GM19239 (cell line): ENCODE data around the gene TNFAIP2.
A peak's percentile ranks its signal among the peaks of the same experiment; 100 is the strongest.
"Not testable (repeated sequence)": the region's sequence is repeated elsewhere in the genome, so short reads cannot be mapped to it uniquely, and the experiment has no call there.

Source experiments
- DNase-seq: peaks from one replicate; pipeline ENCODE4 v3.0.0; 2011; ENCODE audit warnings: low spot score; ENCODE audit not compliant: insufficient read length
- FAIRE-seq: peaks from 2 replicates; lab custom pipeline; 2011; peaks lifted over from hg19 to GRCh38; lab: Jason Lieb, UNC

Gene TNFAIP2

DNA sequence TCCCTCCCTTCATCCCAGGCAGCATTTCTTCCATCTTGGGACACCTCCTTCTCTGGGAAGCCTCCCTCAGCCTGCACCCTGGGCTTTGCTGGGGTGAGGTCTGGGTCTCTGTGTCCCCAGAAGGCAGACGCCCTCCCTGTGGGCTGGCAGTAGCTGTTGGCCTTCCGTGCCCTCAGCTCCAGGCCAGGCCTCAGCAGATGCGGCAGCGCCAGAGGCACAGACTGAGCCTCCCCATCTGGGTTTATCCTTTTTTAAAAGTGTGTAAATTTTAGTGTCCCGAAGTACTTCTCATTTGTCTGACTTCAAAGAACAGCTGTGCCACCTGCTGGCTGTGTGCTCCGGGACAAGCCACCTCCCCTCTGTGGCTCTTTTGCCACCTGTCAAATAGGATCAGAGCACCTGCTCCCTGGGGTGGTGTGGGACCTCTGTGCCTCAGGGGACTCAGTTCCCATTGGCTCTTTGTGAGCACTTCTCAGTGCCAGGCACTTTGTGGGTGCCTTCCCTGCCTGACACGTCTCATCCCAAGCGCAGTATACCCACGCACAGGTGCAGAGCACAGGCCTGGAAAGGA is 17.6 kb upstream of the TNFAIP2 start:
- no peak for DNase-seq
- no peak for FAIRE-seq

DNA sequence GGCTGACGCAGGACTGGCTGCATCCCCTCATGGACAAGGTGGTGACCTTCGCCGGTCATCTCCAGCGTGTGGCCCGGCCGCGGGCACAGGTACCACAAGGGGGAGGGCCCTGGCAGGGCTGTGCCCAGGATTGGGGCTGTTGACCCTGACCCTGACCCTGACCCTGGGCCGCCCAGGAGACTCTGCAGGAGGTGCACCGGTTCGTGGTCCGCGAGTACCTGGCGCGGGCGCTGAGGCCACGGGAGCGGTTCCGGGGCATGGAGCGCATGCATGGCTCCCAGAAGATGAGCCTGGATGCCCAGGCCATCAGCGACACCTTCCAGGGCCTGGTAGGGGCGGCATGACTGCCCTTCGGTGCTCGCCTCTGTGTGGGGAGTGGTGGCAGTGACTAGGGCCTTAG is 15.8 kb upstream of the TNFAIP2 start:
- no peak for DNase-seq
- no peak for FAIRE-seq

DNA sequence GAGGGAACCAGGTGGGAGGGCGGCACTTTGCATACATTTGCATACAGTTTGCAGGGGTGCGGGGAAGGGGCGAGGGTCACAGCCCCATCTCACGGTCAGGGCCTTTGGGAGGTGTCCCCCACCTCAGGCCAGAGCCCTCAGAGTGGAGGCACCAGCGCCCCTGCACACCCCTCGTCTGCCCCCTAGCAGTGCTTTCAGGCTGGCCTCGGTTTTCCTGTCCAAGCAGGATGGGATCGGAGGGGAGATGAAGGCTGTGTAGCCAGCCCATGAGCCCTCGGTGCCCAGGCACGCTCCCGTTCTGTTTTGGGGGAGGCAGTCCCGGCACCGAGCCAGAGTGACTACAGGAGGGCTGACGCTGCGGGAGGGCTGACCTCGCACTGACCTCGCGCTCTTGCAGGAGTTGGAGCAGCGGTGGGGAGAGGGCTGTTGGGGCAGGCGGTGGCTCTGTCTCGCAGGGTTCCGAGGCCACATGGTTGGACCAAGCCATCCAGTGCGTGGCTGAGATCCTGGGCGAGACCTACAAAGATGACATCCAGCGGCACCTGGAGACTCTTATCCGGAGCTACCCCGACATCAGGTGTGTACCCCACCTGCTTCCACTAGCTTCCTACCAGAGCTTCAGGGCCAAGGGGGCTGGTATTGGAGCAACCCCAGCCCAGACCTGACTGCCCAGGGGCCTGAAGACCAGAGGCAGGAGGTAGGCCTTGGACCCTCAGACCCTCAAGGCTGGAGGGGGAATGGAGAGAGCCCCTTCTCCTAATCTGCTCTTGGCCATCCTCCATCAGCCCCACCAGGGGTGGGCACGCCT is 15.1 kb upstream of the TNFAIP2 start:
- DNase-seq (no peak), FAIRE-seq (no peak)

DNA sequence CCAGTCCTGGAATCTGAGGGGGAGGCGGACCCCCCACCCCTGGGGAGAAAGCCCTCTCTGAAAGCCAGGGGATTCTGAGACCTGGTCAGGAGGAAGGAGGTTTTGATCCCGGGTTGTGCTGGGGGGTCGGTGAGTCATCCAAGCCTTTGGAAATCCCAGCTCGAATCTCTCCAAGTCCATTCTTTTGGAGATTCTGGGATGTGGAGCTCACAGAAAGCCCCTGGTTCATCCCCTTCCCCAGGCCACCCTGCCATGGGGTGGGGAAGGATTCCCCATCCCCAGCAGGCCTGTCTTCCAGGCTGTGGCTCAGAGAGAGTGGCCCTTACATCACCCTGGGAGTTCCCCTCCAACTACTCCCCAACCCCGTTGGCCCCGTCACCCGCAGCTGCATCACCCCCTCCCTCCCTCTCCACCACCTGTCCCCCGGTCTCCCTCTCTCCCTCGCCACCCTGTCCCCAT is 14.5 kb upstream of the TNFAIP2 start:
- FAIRE-seq (no peak), DNase-seq (no peak)

DNA sequence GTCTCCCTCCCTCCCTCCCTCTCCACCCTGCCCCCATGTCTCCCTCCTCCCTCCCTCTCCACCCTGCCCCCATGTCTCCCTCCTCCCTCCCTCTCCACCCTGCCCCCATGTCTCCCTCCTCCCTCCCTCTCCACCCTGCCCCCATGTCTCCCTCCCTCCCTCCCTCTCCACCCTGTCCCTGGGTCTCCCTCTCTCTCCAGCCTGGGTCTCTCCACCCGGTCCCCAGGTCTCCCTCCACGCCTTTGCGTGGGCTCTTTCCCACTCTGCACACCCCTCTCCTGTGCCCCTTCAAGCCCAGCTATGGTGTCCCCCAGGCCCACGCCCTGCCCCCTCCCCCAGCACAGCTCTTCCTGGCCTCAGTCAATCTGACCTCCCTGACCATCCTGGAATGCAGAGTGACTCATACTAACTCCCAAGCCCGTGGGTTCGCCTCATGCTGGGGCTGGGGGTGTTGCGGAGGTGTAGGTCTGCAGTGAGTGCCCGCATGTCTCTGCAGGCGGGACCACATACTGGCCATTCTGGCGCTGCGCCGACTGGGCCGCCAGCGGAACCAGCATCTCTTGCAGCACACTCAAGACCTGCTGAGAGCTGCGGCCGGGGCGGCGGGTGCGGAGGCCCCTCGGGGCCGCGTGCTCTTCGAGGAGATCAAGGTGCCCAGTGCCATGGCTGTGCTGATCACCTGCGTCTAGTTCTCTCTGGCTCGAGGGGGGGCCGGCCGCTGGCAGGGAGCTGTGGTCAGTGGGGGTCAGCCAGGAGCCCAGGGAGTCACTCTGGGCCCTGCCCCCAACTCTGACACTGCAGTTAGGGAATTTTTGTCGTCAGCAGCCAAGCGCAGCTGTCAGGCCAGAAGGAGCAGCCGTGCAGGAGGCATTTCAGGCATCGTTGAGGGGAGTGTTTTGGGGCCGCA is 13.5 kb upstream of the TNFAIP2 start:
- DNase-seq, result no peak

DNA sequence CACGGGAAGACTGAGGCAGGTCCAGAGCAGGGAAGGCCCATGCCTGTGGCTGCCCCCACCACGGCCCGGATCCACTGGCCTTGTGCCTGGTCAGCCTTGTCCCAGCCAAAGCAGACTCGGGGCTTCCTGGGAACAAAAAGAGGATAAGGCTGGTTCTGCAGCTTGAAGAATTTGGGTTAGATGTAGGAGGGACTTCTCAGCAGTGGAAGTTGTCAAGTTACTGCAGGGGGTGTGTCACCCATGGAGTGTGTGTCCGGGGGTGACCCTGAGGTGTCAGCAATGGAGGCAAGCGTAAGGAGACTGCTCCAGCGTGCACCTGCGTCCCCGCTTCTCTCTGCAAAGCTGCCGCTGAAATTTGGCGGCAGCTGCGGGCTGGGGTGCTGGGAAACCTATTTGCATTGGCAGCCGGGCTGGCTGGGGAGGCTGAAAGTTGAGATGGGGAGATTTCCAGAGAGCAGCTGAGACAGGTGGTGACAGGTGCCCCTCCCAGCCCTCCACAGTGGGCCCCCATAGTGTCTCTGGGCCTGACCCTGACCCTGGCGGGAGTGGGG is 12.5 kb upstream of the TNFAIP2 start:
- DNase-seq (no peak), FAIRE-seq (no peak)

More for the DNA sequence above, 13.5 kb upstream of the TNFAIP2 start:
- no peak for FAIRE-seq

DNA sequence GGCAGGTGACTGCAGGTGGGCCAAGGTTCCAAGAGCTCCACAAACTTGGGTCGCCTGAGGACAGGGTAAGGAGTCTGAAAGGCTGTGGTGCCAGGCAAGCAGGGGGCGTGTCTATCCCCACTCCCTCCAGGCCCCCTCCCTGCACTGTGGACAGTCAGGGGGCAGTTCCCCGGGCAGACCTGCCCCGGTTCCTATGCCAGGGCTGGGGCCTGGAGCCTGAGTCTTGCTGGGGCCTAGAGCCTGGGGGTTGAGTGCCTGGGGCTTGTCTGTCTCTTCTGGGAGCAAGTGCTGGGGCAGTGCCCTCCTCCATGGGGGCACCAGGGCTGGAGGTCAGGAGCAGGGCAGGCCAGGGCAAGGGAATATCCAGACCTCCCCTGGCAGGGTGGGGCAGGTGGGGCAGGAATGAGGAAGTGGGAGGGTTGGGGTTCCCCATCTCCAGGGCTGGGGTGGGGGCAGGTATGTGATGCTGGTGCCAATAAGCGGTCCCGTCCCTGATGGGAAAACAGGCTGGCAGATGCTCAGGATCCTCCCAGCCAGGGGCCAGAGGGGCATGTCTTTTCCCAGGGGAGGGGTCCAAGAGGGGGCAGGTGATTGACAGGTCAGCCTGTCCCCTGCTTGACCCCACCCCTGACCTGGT is 11.9 kb upstream of the TNFAIP2 start:
- DNase-seq, result no peak
- no peak for FAIRE-seq

DNA sequence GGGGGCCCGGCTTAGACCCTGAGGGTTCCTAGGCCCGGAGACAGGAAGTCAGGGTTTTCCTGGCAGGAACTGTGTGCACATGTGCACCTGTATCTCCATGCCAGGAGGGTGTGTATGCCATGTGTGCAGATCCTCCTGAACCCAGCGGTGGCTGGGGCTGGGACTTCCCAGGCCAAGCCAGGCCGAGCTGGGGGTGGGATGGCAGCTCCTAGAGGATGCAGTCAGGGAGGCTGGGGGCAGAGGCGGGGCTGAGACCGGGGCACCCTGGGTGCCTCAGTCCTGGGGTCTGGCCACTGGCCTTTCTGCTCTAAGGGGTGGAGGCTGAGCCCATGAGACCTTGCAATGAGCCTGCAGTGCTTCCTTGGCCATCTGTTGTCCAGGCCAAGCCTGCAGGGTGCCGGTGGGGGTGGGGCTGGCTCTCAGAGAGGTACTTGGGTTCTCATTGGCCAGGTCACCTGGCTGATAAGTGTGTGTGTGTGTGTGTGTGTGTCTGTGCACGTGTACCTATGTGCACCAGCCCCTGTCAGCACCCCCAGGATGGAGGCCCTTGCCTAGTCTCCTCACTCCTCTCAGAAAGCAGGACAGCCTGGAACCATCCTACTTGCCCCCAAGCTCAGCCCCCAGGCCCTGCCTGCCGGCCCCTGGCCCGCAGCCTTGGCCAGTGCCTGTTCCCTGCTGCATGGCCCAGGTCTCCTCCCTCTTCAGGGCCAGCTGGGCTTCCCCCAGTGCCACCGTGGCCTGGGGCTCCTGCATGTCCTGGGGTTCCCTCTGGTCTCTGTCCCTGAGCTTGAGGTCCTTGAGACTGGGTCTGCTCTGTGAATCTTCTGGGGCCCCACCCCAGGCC is 10.6 kb upstream of the TNFAIP2 start:
- DNase-seq (no peak), FAIRE-seq (no peak)

DNA sequence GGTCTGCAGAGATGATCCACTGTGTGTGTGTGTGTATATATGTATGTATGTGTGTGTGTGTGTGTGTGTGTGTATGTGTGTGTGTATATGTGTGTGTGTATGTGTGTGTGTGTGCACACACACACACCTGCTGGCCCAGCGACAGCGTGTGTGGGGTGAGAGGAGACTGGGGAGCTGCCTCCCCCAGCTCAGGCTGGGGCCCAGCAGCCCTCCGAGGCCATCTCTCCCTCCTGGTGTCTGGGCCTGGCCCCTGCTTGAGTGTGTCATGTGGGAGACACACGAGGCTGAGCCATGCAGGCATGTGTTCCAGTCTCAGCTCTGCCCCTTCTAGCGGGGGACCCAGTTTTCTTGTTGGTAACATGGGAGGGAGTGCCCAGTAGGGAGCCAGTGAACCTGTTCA is 10.0 kb upstream of the TNFAIP2 start:
- DNase-seq (no peak), FAIRE-seq (no peak)

DNA sequence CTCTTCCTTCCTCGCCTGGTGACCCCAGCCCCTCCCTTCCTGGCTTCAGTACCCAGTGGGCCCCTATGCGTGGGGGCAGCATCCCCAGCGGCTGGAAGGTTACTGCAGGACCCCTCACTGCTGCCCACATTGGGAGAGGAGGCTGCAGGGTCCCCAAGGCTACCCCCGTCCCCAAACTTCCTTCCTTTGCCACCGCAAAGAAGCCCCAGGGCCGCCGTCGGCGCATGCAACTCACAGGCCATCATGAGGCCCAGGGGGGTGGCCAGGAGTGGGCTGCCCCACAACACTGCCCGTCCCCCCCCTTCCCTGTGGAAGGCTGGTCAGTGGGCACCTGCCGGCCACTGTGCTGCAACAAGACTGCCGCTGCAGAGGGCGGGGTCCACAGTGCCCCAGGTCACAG is 9.5 kb upstream of the TNFAIP2 start:
- DNase-seq (no peak), FAIRE-seq (no peak)

DNA sequence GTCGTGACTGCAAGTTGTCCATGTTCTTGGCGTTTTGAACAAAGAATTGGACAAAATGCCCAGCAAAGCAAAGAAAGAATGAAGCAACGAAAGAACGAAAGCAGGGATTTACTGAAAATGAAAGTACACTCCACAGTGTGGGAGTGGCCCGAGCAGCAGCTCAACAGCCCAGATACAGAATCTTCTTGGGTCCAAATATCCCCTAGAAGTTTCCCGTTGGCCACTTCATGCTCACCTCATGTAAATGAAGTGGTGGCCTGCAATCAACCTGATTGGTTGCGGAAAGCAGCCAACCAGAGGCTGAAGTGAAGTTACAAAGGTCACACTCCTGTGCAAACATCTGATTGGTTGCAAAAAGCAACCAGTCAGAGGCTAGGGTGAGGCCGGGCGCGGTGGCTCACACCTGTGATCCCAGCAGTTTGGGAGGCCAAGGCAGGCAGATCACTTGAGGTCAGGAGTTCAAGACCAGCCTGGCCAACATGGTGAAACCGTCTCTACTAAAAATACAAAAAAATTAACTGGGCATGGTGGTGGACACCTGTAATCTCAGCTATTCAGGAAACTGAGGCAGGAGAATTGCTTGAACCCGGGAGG is 8.1 kb upstream of the TNFAIP2 start:
- not testable (repeated sequence) for DNase-seq
- FAIRE-seq, result peak; percentile 76

DNA sequence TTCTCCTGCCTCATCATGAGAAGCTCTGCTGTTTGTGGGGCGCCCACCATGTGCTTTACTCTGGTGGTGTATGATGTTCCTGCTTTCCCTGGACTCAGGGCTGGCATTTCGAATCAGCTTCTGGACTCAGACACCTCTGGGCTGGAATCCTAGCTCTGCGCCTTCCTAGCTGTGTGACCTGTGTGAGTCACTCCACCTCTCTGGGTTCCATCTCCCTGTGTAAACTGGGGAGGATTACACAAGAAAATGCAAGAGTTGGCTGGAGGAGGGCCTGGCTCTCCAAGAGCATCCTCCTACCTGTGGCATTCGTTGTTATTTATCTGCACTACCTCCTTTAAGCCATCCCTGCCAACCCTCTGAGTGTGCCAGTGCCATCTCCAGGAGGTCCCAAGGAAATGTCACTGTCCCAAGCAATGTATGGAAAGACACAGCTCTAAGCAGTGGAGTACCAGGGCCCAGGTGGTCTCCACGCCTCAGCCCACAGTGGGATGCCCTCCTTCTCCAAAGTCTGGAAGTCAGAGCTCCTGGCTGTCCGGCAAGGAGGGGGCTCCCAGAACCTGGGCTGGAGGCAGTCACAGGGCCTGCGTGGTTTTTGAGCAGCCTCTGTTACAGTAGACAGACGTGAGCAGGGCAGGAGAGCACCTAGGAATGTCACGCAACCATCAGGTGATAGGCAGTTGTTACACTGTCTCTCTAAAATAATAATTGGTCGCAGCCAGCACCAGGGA is 7.3 kb upstream of the TNFAIP2 start:
- FAIRE-seq (no peak), DNase-seq (no peak)

DNA sequence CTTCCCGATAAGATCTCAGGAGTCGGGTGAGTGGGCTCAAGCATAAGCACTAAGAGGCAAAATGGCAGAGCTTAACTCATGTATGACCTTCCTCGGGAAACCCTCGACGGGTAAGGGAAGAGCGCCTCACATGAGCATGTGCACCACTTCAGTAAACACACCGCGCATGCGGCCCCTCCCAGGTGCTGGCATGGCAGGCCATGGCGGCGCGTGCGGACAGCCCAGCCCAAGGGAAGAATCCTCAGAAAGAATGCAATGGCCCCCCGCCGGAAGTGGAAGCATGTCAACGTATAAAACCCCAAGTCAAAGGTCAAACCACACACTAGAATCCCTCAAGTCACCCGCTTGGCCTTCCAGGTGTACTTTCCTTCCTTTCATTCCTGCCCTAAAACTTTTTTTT is 6.6 kb upstream of the TNFAIP2 start:
- no peak for DNase-seq
- no peak for FAIRE-seq

DNA sequence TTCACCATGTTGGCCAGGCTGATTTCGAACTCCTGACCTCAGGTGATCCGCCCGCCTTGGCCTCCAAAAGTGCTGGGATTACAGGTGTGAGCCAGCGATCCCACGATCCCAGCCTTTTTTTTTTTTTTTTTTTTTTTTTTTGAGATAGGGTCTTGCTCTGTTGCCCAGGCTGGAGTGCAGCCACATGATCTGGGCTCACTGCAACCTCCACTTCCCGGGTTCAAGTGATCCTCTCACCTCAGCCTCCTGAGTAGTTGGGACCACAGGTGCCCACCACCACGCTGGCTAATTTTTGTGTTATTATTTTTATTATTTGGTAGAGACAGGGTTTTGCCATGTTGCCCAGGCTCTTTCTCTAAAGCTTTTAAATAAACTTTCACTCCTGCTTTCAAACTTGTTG is 5.8 kb upstream of the TNFAIP2 start:
- not testable (repeated sequence) for DNase-seq, FAIRE-seq

DNA sequence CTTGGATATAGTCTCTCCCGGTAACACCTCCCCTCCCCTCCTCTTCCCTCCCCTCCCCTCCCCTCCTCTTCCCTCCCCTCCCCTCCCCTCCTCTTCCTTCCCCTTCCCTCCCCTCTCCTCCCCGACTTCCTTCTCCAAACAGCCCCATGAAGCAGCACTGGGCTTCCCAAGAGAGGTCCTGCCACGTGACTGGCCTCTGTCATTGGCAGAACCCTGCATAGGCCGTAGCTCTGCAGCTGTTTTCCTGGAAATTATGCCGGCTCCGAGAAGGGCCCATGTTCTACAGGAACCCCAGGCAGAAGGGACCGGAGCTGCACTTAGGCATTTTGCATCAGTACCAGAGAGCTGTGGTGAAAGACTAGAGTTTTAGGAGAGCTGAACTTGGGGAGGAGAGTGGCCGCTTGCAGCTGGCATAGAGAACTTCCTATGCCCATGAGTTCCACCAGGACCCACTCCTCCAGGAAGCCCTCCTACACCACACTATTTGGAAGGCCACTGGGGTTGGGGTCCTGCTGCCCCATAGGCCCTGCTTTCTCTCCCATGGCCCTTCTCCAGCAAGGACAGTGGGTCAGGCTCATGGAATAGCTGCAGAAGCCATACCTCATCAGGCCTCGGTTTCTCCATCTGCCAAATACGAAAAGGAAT is 5.1 kb upstream of the TNFAIP2 start:
- no peak for DNase-seq
- FAIRE-seq, result no peak

DNA sequence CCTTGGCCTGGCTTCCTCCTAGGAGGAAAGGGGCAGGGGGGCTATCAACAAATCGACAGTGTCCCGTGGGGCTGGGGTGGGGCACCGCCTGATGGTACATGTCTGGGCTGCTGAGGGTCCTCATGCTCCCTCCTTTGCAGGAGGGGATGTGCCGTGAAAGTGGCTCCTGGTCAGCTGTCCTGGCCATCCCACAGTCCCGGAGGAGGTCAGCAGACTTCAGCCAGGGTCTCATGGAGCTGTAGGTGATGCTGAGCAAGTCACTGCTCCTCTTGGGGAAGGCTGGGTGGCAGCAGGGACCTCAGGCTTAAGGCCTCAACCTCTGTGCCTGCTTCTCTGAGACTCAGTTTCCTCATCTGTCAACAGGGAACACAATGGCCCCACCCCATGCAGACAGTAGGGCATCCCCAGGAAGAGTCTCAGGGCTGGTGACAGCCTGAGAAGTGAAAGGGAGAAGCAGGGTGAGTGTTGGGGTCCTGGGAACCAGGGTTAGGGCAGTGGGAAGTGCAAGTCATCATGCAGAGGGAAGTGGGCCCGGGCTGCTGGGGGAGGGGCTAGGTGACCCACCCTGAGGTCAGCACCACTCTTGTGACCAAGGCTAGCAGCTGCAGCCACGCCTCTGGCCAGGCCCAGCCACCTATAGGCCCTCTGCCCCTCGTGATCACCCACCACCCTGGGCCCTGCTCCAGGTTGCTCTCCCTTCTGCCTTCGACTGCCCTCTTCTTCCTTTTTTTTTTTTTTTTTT is 4.4 kb upstream of the TNFAIP2 start:
- DNase-seq, result no peak
- FAIRE-seq, result no peak

DNA sequence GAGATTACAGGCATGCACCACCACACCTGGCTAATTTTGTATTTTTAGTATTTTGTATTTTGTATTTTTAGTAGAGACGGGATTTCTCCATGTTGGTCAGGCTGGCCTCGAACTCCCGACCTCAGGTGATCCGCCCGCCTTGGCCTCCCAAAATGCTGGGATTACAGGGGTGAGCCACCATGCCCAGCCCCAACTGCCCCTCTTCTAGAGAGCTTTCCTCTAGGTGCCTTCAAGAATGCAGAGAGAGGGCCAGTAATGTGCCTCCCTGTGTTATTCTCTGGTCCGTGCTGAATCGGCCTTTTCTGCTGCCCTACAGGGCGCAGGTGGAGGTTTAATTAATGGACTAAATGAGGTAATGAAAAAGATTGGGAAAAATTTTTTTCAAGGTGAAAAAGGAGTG is 3.7 kb upstream of the TNFAIP2 start:
- not testable (repeated sequence) for DNase-seq, FAIRE-seq
